Mesangial cell (primary cell): ENCODE measurements around the gene RETNLB. TPM values are rescaled to one million over a fixed set of nuclear protein-coding genes. Genes with fewer than 3 reads are reported as not detected.

Experiments
- total RNA-seq: library from RNA; depleted of rRNA; stranded (reverse); fragments of >200 nt; gene quantifications from 2 replicates; pipeline ENCODE4 v1.2.3, GENCODE V29; 2015

RETNLB gene, protein sequence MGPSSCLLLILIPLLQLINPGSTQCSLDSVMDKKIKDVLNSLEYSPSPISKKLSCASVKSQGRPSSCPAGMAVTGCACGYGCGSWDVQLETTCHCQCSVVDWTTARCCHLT
- not detected in 2 replicates for total RNA-seq

DNA sequence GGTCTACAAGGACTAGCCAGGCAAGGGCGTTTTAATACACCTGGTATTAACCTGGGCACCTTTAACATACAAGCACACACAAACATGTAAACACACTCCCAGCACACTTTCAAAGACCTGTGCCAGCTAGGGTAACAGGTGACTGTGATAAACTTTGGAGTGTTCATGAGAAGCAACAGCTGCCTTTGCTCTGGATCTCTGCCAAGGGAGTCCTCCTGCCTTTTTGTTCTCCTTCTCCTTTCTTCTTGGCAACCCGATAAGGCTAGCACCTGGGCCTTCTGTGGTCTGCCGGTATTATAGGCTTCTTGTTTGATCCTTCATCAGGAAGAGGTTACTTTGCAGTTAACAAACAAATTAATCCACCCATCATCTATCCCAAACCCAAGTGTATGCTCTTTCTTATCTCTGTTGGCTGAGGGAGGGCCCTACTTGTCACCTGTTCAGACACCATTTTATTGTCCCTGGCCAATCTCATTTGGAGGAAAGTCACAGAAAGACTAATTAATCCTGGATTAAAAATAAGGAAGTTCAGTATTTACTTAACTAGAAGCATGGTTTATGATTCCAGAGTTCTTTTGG lies at the start of gene RETNLB:
Gene RETNLB (minus strand): TSS at position 7 of the 579 bp plus-strand sequence. CDS start 225 bp downstream, outside the sequence.

Other genes starting within 250 kb of the RETNLB start
- under 0.01 TPM in 2 replicates for gene MYH15, start 246.8 kb downstream of the RETNLB start, total RNA-seq
- gene CIP2A, start 168.0 kb downstream of the RETNLB start, total RNA-seq = 3.7 and 35.0 TPM in 2 replicates
- gene DZIP3, start 167.7 kb downstream of the RETNLB start, total RNA-seq = 4.4 and 7.9 TPM in 2 replicates
- gene TRAT1, start 65.4 kb upstream of the RETNLB start, total RNA-seq = not detected in 2 replicates
- gene GUCA1C, start 196.5 kb upstream of the RETNLB start, total RNA-seq = 1.3 TPM in 1 of 2 replicates, not detected in the other